ENCODE measurements around the gene CCNDBP1. TPM values are rescaled to one million over a fixed set of nuclear protein-coding genes. Genes with fewer than 3 reads are reported as not detected.

The CCNDBP1 gene
- total and polyA plus RNA-seq, 2 experiments from 2014 or later, result 23.9 to 33.5 TPM

GRCh38 chr15:43237842-43238470 is 52.8 kb downstream of the CCNDBP1 start:
- H3K4me3 Mint-ChIP-seq, result no peak overlapping the region
- H3K36me3 Mint-ChIP-seq (ENCODE audit: low read depth), result no peaks in the 10 kb centered on the region
- no peaks in the 10 kb centered on the region for H3K4me1 Mint-ChIP-seq
- Histone ChIP-seq H3K9me2 (ENCODE audit: insufficient read depth) (no peaks in the 10 kb centered on the region), H2AFZ (no peak overlapping the region), H3K4me3 (no peak overlapping the region), H3K4me2 (no peak overlapping the region), H4K20me1 (replicated peaks; ENCODE audit: insufficient read depth) (no peaks in the 10 kb centered on the region), H3K36me3 (ENCODE audit: insufficient read depth) (no peaks in the 10 kb centered on the region), H3K27me3 (ENCODE audit: insufficient read depth) (no peaks in the 10 kb centered on the region), H3K27ac (ENCODE audit: low read depth) (no peak overlapping the region), H3K79me2 (replicated peaks; ENCODE audit: insufficient read depth) (no peaks in the 10 kb centered on the region), H3F3A (replicated peaks; ENCODE audit: low read depth) (no peaks in the 10 kb centered on the region), H3K4me1 (ENCODE audit: insufficient read depth) (no peaks in the 10 kb centered on the region)
- no peak for TF ChIP-seq EZH2phosphoT487 (IDR thresholded peaks at IDR 0.05; ENCODE audit: unreplicated experiment)
- no peak for TF ChIP-seq ZNF114 (CRISPR knock-in tag; IDR thresholded peaks at IDR 0.05)
- TF ChIP-seq POLR2AphosphoS5 (IDR thresholded peaks at IDR 0.05; ENCODE audit: low read depth), result no peak
- TF ChIP-seq, protein P1, sequence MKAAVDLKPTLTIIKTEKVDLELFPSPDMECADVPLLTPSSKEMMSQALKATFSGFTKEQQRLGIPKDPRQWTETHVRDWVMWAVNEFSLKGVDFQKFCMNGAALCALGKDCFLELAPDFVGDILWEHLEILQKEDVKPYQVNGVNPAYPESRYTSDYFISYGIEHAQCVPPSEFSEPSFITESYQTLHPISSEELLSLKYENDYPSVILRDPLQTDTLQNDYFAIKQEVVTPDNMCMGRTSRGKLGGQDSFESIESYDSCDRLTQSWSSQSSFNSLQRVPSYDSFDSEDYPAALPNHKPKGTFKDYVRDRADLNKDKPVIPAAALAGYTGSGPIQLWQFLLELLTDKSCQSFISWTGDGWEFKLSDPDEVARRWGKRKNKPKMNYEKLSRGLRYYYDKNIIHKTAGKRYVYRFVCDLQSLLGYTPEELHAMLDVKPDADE (IDR thresholded peaks at IDR 0.05), result no peak
- TF ChIP-seq CREB1 (CRISPR knock-in tag; IDR thresholded peaks at IDR 0.05; ENCODE audit: low read depth), result no peak
- no peak for TF ChIP-seq REST (IDR thresholded peaks at IDR 0.05; ENCODE audit: unreplicated experiment)
- no peak for TF ChIP-seq ZNF331 (CRISPR knock-in tag; IDR thresholded peaks at IDR 0.05; ENCODE audit: low read depth)
- TF ChIP-seq EZH2 (IDR thresholded peaks at IDR 0.05; ENCODE audit: low read depth, unreplicated experiment), result no peak
- TF ChIP-seq, protein P2, sequence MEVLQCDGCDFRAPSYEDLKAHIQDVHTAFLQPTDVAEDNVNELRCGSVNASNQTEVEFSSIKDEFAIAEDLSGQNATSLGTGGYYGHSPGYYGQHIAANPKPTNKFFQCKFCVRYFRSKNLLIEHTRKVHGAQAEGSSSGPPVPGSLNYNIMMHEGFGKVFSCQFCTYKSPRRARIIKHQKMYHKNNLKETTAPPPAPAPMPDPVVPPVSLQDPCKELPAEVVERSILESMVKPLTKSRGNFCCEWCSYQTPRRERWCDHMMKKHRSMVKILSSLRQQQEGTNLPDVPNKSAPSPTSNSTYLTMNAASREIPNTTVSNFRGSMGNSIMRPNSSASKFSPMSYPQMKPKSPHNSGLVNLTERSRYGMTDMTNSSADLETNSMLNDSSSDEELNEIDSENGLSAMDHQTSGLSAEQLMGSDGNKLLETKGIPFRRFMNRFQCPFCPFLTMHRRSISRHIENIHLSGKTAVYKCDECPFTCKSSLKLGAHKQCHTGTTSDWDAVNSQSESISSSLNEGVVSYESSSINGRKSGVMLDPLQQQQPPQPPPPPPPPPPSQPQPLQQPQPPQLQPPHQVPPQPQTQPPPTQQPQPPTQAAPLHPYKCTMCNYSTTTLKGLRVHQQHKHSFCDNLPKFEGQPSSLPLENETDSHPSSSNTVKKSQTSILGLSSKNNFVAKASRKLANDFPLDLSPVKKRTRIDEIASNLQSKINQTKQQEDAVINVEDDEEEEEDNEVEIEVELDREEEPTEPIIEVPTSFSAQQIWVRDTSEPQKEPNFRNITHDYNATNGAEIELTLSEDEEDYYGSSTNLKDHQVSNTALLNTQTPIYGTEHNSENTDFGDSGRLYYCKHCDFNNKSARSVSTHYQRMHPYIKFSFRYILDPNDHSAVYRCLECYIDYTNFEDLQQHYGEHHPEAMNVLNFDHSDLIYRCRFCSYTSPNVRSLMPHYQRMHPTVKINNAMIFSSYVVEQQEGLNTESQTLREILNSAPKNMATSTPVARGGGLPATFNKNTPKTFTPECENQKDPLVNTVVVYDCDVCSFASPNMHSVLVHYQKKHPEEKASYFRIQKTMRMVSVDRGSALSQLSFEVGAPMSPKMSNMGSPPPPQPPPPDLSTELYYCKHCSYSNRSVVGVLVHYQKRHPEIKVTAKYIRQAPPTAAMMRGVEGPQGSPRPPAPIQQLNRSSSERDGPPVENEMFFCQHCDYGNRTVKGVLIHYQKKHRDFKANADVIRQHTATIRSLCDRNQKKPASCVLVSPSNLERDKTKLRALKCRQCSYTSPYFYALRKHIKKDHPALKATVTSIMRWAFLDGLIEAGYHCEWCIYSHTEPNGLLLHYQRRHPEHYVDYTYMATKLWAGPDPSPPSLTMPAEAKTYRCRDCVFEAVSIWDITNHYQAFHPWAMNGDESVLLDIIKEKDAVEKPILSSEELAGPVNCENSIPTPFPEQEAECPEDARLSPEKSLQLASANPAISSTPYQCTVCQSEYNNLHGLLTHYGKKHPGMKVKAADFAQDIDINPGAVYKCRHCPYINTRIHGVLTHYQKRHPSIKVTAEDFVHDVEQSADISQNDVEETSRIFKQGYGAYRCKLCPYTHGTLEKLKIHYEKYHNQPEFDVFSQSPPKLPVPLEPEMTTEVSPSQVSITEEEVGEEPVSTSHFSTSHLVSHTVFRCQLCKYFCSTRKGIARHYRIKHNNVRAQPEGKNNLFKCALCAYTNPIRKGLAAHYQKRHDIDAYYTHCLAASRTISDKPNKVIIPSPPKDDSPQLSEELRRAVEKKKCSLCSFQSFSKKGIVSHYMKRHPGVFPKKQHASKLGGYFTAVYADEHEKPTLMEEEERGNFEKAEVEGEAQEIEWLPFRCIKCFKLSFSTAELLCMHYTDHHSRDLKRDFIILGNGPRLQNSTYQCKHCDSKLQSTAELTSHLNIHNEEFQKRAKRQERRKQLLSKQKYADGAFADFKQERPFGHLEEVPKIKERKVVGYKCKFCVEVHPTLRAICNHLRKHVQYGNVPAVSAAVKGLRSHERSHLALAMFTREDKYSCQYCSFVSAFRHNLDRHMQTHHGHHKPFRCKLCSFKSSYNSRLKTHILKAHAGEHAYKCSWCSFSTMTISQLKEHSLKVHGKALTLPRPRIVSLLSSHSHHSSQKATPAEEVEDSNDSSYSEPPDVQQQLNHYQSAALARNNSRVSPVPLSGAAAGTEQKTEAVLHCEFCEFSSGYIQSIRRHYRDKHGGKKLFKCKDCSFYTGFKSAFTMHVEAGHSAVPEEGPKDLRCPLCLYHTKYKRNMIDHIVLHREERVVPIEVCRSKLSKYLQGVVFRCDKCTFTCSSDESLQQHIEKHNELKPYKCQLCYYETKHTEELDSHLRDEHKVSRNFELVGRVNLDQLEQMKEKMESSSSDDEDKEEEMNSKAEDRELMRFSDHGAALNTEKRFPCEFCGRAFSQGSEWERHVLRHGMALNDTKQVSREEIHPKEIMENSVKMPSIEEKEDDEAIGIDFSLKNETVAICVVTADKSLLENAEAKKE (CRISPR knock-in tag; IDR thresholded peaks at IDR 0.05), result no peak
- no peak for TF ChIP-seq NANOG (IDR thresholded peaks at IDR 0.05; ENCODE audit: borderline replicate concordance)
- TF ChIP-seq STAT1 (IDR thresholded peaks at IDR 0.05; ENCODE audit: unreplicated experiment), result no peak
- no peak for DNase-seq (ENCODE audit: low spot score)
- H3K27me3 Mint-ChIP-seq (ENCODE audit: insufficient read depth, low read depth, poor library complexity), result peaks cover 9% of the 10 kb centered on the region
- H3K27ac Mint-ChIP-seq, result no peak overlapping the region
- ATAC-seq, result no peak
- no peaks in the 10 kb centered on the region for H3K9me3 Mint-ChIP-seq
